Measurements from ENCODE around the gene TRIM39.

TRIM39 gene

DNA sequence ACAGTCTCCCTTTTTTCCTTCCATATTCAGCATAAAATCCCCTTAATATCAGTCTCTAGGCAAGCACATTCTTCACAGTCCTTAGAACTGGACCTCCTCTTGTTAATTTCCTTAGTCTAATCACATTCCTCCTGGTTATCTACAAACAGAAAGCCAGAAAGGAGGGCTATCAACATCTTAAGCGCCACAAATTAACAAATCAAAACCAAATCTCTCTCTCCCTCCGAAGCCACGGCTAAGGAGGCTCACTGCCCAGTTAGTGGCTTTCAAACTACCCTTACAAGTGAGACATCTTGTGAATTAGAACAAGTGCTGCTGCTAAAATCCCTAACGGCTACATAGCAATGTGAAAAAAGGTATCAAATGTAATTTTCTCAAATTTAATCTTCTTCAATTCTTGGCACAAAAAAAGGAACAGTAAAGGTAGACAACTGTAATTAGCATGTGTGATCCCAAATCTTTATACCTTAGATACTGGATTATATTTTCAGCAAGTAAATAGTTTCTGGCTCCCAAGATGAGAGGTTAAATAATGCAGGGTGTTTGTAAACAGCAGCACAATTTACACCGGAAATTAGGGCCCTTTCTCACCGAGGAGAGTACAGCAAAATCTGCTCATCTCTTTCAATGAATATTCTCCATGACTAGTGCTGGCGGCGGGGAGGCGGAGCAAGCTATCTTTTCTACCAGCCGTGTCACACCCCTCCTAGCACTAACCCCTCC lies 1.4 kb upstream of the TRIM39 start:
- peak overlapping the region; percentile 97; the same call in 1 of the 2 replicates for H2AFZ ChIP-seq (ENCODE audit: low read depth)
- peak overlapping the region; percentile 79 for H3K27ac ChIP-seq
- no peak overlapping the region for H3K4me3 ChIP-seq (IDR thresholded peaks at IDR 0.05; ENCODE audit: insufficient read depth, low read depth, low read length)
- H3K4me2 ChIP-seq: peak overlapping the region; percentile 84
- H3K4me1 ChIP-seq (ENCODE audit: low read depth, poor library complexity, severe bottlenecking): peaks cover 38% of the 10 kb centered on the region
- no peaks in the 10 kb centered on the region for H3K36me3 ChIP-seq (ENCODE audit: insufficient read depth)
- no peaks in the 10 kb centered on the region for H4K20me1 ChIP-seq (ENCODE audit: insufficient read depth)
- H3K27me3 ChIP-seq (ENCODE audit: insufficient read depth, low read depth): no peaks in the 10 kb centered on the region
- peaks cover 58% of the 10 kb centered on the region for H3K79me2 ChIP-seq (ENCODE audit: insufficient read depth, low read depth)
- peak overlapping the region; percentile 91; the same call in 1 of the 2 replicates for H3K9ac ChIP-seq
- TF ChIP-seq, protein P1, sequence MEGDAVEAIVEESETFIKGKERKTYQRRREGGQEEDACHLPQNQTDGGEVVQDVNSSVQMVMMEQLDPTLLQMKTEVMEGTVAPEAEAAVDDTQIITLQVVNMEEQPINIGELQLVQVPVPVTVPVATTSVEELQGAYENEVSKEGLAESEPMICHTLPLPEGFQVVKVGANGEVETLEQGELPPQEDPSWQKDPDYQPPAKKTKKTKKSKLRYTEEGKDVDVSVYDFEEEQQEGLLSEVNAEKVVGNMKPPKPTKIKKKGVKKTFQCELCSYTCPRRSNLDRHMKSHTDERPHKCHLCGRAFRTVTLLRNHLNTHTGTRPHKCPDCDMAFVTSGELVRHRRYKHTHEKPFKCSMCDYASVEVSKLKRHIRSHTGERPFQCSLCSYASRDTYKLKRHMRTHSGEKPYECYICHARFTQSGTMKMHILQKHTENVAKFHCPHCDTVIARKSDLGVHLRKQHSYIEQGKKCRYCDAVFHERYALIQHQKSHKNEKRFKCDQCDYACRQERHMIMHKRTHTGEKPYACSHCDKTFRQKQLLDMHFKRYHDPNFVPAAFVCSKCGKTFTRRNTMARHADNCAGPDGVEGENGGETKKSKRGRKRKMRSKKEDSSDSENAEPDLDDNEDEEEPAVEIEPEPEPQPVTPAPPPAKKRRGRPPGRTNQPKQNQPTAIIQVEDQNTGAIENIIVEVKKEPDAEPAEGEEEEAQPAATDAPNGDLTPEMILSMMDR (conservative IDR thresholded peaks at IDR 0.05; ENCODE audit: low read depth, low read length): no peak

DNA sequence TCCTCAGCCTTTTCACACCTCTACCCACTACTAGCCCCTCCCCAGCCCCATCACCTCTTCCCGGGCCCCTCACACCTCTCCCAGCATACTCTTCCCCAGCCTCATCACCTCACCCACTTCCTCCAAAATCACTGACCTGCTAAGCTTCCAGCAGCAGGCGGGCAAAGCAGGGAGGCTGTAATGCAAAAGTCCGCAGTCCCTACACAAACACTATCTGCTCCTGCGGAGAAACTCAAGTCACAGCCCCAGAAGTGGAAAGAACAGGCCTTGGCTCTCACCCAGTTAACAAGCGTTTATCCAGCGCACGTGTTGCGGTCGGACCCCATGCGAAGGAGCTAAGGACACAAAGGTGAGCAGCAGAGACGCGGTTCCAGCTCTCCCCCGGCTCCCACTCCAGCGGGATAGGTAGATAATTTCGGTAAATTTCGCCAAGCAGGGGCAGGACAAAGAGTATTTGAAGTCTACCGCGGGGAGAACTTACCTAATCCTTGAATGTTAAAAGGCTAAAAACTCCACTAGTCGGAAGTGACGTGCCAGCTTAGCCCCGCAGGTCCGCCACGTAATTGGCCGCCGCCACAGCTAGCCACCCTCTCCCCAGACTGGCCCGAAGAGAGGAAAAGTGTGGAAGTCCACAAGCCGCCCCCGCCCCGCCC lies 728 bp upstream of the TRIM39 start:
- TF ChIP-seq, protein P1 (conservative IDR thresholded peaks at IDR 0.05; ENCODE audit: low read depth, low read length): no peak
- Histone ChIP-seq H3K4me2 (peak overlapping the region; percentile 84), H3K9ac (peak overlapping the region; percentile 91), H3K4me3 (IDR thresholded peaks at IDR 0.05; ENCODE audit: insufficient read depth, low read depth, low read length) (no peak overlapping the region), H3K27me3 (ENCODE audit: insufficient read depth, low read depth) (no peaks in the 10 kb centered on the region), H3K36me3 (ENCODE audit: insufficient read depth) (no peaks in the 10 kb centered on the region), H3K27ac (peak overlapping the region; percentile 79), H4K20me1 (ENCODE audit: insufficient read depth) (no peaks in the 10 kb centered on the region), H2AFZ (ENCODE audit: low read depth) (peak overlapping the region; percentile 97), H3K4me1 (ENCODE audit: low read depth, poor library complexity, severe bottlenecking) (peaks cover 38% of the 10 kb centered on the region), H3K79me2 (ENCODE audit: insufficient read depth, low read depth) (peaks cover 51% of the 10 kb centered on the region)

DNA sequence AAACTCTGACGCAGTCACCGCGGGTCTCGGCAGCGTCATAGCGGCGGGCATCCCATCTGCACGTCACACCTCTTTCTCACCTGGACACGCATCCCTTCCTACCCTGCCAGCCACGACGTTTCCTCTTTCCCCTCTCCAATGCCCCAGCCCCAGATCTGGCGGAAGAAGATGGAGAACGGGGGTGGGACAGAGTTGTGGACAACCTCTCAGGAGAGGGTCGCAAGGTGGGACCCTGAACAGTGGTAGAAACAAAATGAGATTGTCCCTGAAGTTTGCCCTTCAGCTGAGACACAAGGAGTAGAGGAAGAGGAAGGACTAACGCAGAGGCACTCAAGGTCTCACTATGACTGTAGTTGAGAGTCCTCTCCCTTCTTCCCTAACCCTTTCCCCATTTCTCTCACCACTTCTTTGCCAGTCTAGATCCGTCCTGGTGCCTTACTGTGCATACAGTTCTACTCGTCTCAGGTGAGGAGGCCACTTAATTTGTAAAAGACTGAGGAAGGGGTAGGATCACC lies 562 bp downstream of the TRIM39 start:
- Histone ChIP-seq H3K27me3 (ENCODE audit: insufficient read depth, low read depth) (no peaks in the 10 kb centered on the region), H2AFZ (ENCODE audit: low read depth) (peak overlapping the region; percentile 97), H3K79me2 (ENCODE audit: insufficient read depth, low read depth) (peaks cover 38% of the 10 kb centered on the region), H3K36me3 (ENCODE audit: insufficient read depth) (no peaks in the 10 kb centered on the region), H3K4me3 (IDR thresholded peaks at IDR 0.05; ENCODE audit: insufficient read depth, low read depth, low read length) (peak overlapping the region; percentile 44), H4K20me1 (ENCODE audit: insufficient read depth) (no peaks in the 10 kb centered on the region), H3K4me2 (peak overlapping the region; percentile 84), H3K9ac (peak overlapping the region; percentile 91), H3K27ac (peak overlapping the region; percentile 79), H3K4me1 (ENCODE audit: low read depth, poor library complexity, severe bottlenecking) (peaks cover 30% of the 10 kb centered on the region)
- TF ChIP-seq, protein P1 (conservative IDR thresholded peaks at IDR 0.05; ENCODE audit: low read depth, low read length): no peak

DNA sequence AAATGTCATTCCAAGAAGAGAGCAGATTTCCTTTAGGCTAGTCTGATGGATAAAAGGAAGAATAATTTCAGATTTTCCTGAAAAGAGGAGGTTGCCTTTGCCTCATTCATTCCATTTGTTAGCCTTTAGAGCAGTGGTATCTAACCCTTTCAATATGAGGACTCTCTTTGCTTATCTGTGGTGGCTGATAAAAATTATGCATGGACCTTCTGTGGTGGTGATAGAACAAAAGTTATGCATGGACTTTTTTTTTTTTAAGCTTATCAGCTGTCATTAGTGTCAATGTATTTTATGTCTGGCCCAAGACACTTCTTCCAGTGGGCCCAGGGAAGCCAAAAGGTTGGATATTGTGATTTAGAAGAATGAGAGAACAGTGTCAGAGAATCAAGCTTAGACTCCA lies 1.7 kb downstream of the TRIM39 start:
- no peaks in the 10 kb centered on the region for H3K36me3 ChIP-seq (ENCODE audit: insufficient read depth)
- H3K4me1 ChIP-seq (ENCODE audit: low read depth, poor library complexity, severe bottlenecking): peaks cover 25% of the 10 kb centered on the region
- H3K4me3 ChIP-seq (IDR thresholded peaks at IDR 0.05; ENCODE audit: insufficient read depth, low read depth, low read length): no peak overlapping the region
- H3K27me3 ChIP-seq (ENCODE audit: insufficient read depth, low read depth): no peaks in the 10 kb centered on the region
- no peak overlapping the region; the same call in 1 of the 2 replicates for H3K4me2 ChIP-seq
- no peak overlapping the region for H3K9ac ChIP-seq
- H3K79me2 ChIP-seq (ENCODE audit: insufficient read depth, low read depth): peaks cover 27% of the 10 kb centered on the region
- no peak overlapping the region for H3K27ac ChIP-seq
- no peaks in the 10 kb centered on the region for H4K20me1 ChIP-seq (ENCODE audit: insufficient read depth)
- H2AFZ ChIP-seq (ENCODE audit: low read depth): no peak overlapping the region
- TF ChIP-seq, protein P1 (conservative IDR thresholded peaks at IDR 0.05; ENCODE audit: low read depth, low read length): no peak

Measured in KMS-11 (cell line).